BLaER1 (cell line): Measurements from ENCODE around the gene RGS10.
"Not testable (repeated sequence)": the region's sequence is repeated elsewhere in the genome, so short reads cannot be mapped to it uniquely, and the experiment has no call there.

ENCODE experiments used
- H3K27ac ChIP-seq: shearing (Covaris generic); formaldehyde crosslinking; 2 replicates; pipeline ENCODE4 v1.8.1; 2022
- H3K27me3 ChIP-seq: shearing (Covaris generic); formaldehyde crosslinking; 2 replicates; pipeline ENCODE4 v1.8.1; 2022
- H3K36me3 ChIP-seq: shearing (Covaris generic); formaldehyde crosslinking; 2 replicates; pipeline ENCODE4 v1.8.1; 2022
- H3K4me1 ChIP-seq: shearing (Covaris generic); formaldehyde crosslinking; 2 replicates; pipeline ENCODE4 v1.8.1; 2022
- H3K4me2 ChIP-seq: shearing (Covaris generic); formaldehyde crosslinking; 2 replicates; pipeline ENCODE4 v1.8.1; 2022
- H3K4me3 ChIP-seq: shearing (Covaris generic); formaldehyde crosslinking; 2 replicates; pipeline ENCODE4 v1.8.1; 2022
- H3K9ac ChIP-seq: shearing (Covaris generic); formaldehyde crosslinking; 2 replicates; pipeline ENCODE4 v1.8.1; 2022
- H3K9me3 ChIP-seq: shearing (Covaris generic); formaldehyde crosslinking; 2 replicates; pipeline ENCODE4 v1.8.1; 2022
- H4K20me1 ChIP-seq: shearing (Covaris generic); formaldehyde crosslinking; 2 replicates; pipeline ENCODE4 v1.8.1; 2022
- Cebpa-rat ChIP-seq: shearing (Covaris generic); IDR thresholded peaks from 2 replicates; pipeline ENCODE4 v1.8.1; 2022

The RGS10 gene

DNA sequence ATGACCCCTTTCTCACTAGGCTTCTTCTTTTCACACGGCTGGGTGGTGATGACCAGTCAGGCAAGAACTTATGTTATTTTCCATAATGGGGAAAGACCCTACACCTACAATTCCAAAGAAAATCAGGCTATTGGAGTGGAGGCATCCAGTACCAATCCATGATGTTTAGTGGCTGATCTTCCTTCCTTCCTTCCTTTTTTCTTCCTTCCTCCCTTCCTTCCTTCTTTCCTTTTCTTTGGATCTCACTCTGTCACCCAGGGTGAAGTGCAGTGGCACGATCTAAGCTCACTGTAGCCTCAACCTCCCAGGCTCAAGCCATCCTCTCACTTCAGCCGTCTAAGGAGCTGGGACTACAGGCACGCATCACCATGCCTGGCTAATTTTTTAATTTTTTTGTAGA lies 2.5 kb downstream of the RGS10 start:
- peak overlapping the region; percentile 100 for H3K4me2 ChIP-seq
- H3K9ac ChIP-seq = no peak overlapping the region
- H3K4me3 ChIP-seq = no peak overlapping the region
- peaks cover 54% of the 10 kb centered on the region for H4K20me1 ChIP-seq
- peaks cover 14% of the 10 kb centered on the region for H3K27me3 ChIP-seq
- H3K36me3 ChIP-seq = peaks cover 6% of the 10 kb centered on the region; the same call in 1 of the 2 replicates
- TF ChIP-seq Cebpa-rat = no peak
- no peak overlapping the region for H3K27ac ChIP-seq
- no peaks in the 10 kb centered on the region for H3K9me3 ChIP-seq
- peaks cover 81% of the 10 kb centered on the region for H3K4me1 ChIP-seq

DNA sequence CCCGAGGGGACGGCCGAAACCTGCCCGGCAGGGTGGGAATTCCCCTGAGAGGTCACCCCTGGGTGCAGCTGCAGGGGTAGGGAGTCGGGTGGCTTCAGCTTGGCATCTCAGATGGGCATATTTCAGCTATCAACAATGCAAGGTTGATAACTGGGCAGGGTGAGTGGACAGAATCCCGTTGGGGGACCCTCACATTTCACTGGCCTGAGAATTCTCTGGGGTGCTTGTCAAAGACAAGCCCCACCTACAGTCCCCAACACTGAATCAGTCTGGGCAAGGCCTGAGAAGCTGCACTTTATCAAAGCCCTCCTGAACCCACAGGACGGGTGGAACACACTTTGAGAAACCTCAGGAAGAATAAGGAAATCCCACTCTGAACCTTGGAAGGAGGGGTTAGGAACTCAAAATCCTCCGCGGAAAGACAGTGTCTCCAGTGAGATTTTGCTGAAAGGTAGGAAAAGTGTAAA lies 3.1 kb downstream of the RGS10 start:
- Histone ChIP-seq H3K4me3 (no peak overlapping the region), H3K4me1 (peaks cover 79% of the 10 kb centered on the region), H3K9ac (no peak overlapping the region), H3K27ac (no peak overlapping the region), H3K36me3 (peaks cover 6% of the 10 kb centered on the region; the same call in 1 of the 2 replicates), H3K9me3 (no peaks in the 10 kb centered on the region), H3K4me2 (peak overlapping the region; percentile 51), H4K20me1 (peaks cover 56% of the 10 kb centered on the region), H3K27me3 (peaks cover 14% of the 10 kb centered on the region)
- TF ChIP-seq Cebpa-rat = no peak

DNA sequence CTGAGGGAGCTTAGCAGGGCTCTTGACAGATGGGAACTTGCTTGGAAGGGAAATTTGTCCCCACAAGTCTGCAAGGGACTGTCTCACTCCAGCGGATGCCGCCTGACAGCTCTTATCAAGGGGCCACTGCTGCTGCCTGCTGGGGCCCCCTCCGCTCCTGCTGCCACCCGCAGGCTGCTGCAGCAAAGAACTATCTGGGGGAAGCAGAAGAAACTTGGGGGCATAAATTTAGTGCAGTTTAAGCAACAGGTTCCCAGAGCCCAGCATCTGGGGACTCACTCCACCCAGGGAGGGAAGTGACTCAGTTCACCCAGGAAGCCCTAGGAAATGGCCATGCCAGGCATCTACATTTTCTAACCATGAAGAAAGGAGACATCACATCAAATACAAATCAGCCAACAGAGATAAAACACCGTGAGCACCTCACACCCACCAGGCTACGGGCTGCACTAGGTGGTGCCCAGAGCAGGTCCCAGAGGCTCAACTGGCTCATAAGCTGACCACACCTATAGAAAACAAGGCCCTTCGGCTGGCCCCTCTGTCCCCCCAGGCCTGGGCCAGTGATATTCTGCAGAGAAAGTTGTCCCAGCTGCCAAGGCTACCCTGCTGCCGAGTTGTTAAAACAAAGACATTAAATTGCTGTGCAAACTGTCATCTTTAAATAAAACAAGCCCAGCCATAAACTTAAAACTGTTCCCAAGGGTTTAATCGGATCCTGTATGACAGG lies 3.7 kb downstream of the RGS10 start:
- Histone ChIP-seq H3K4me1 (peaks cover 73% of the 10 kb centered on the region), H3K36me3 (peaks cover 6% of the 10 kb centered on the region; the same call in 1 of the 2 replicates), H3K4me3 (no peak overlapping the region), H3K9me3 (no peaks in the 10 kb centered on the region), H3K27ac (no peak overlapping the region), H3K27me3 (peaks cover 14% of the 10 kb centered on the region), H4K20me1 (peaks cover 56% of the 10 kb centered on the region), H3K9ac (peak overlapping the region; percentile 18; the same call in 1 of the 2 replicates), H3K4me2 (peak overlapping the region; percentile 51)
- no peak for TF ChIP-seq Cebpa-rat

DNA sequence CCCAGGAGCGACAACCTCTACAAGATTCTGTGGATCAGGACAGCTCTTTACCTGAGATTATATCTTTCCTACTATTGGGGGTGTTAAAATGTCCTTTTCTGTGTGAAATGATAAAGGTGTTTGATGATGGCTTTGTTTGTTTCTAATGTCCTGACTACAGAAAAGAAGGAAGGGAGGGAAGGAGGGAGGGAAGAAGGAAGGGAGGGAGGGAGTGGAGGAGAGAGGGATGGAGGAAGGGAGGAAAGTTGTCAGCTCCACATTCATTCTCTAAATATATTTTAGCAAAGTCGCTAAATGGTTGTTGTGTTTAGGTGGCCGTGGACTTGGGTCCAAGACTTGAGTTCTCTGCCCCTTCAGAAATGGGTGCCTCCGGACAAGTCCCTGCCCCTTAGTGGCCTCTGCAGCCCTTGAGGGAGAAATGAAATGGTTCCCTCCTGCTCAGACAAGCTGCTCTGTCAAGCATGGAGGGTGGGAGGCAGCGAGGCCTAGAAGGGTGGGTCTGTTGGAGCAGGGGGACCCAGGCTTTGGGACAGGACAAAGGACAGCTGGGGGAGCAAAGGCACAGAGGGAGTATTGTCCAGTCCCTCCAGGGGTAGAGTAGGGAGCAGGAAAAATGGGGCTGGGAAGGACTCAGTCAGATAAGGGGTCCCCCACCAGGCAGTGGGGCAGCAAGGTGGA lies 4.4 kb downstream of the RGS10 start:
- peaks cover 56% of the 10 kb centered on the region for H4K20me1 ChIP-seq
- no peaks in the 10 kb centered on the region for H3K9me3 ChIP-seq
- peaks cover 14% of the 10 kb centered on the region for H3K27me3 ChIP-seq
- peaks cover 6% of the 10 kb centered on the region; the same call in 1 of the 2 replicates for H3K36me3 ChIP-seq
- H3K4me2 ChIP-seq = peak overlapping the region; percentile 51
- peaks cover 68% of the 10 kb centered on the region for H3K4me1 ChIP-seq
- H3K4me3 ChIP-seq = no peak overlapping the region
- TF ChIP-seq Cebpa-rat = no peak
- H3K9ac ChIP-seq = peak overlapping the region; percentile 18; the same call in 1 of the 2 replicates
- no peak overlapping the region for H3K27ac ChIP-seq

GRCh38 chr10:119536508-119537025 lies 6.0 kb downstream of the RGS10 start:
- H3K9ac ChIP-seq = no peak overlapping the region
- H3K27me3 ChIP-seq = peaks cover 7% of the 10 kb centered on the region
- no peak for TF ChIP-seq Cebpa-rat
- H3K36me3 ChIP-seq = peaks cover 6% of the 10 kb centered on the region; the same call in 1 of the 2 replicates
- H3K9me3 ChIP-seq = no peaks in the 10 kb centered on the region
- no peak overlapping the region for H3K27ac ChIP-seq
- H4K20me1 ChIP-seq = peaks cover 57% of the 10 kb centered on the region
- peak overlapping the region; percentile 24; the same call in 1 of the 2 replicates for H3K4me2 ChIP-seq
- H3K4me1 ChIP-seq = peaks cover 63% of the 10 kb centered on the region
- no peak overlapping the region for H3K4me3 ChIP-seq

GRCh38 chr10:119535837-119536507 lies 6.5 kb downstream of the RGS10 start:
- Histone ChIP-seq H3K9ac (no peak overlapping the region), H3K36me3 (peaks cover 6% of the 10 kb centered on the region; the same call in 1 of the 2 replicates), H3K9me3 (no peaks in the 10 kb centered on the region), H3K4me3 (no peak overlapping the region), H3K27me3 (peaks cover under 1% of the 10 kb centered on the region; the same call in 1 of the 2 replicates), H3K4me1 (peaks cover 57% of the 10 kb centered on the region), H3K4me2 (peak overlapping the region; percentile 24; the same call in 1 of the 2 replicates), H3K27ac (no peak overlapping the region), H4K20me1 (peaks cover 52% of the 10 kb centered on the region)
- no peak for TF ChIP-seq Cebpa-rat

- Histone ChIP-seq H3K9ac (no peak overlapping the region), H3K27me3 (no peaks in the 10 kb centered on the region), H3K4me3 (no peak overlapping the region), H4K20me1 (peaks cover 45% of the 10 kb centered on the region), H3K9me3 (no peaks in the 10 kb centered on the region), H3K27ac (no peak overlapping the region), H3K4me1 (peaks cover 50% of the 10 kb centered on the region), H3K4me2 (no peak overlapping the region), H3K36me3 (peaks cover 6% of the 10 kb centered on the region; the same call in 1 of the 2 replicates)
- TF ChIP-seq Cebpa-rat = no peak
Measured at GRCh38 chr10:119535305-119535704, 7.2 kb downstream of the RGS10 start.

DNA sequence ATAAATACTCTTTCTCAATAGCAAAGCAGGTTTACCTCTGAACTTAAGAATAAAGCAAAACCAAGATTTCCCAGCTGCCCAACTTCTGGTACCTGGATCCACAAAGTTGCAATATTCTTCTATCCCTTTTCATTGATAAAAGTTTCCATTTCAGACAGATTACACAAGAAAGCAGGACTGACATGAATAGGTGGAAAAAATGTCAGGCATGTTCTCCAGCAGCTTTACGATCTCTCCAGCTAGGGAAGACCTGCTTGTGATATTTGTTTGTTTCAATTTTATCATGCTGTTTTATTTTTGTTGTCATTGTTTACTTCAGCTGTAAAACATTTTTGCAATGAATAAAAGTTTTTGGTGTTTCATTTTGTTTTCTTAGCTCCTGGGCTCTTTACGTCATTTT lies 9.0 kb downstream of the RGS10 start:
- no peaks in the 10 kb centered on the region for H3K27me3 ChIP-seq
- no peak overlapping the region for H3K9ac ChIP-seq
- H3K4me2 ChIP-seq = no peak overlapping the region
- no peaks in the 10 kb centered on the region for H3K9me3 ChIP-seq
- H3K27ac ChIP-seq = no peak overlapping the region
- no peak overlapping the region for H3K4me3 ChIP-seq
- peaks cover 6% of the 10 kb centered on the region; the same call in 1 of the 2 replicates for H3K36me3 ChIP-seq
- TF ChIP-seq Cebpa-rat = no peak
- peaks cover 42% of the 10 kb centered on the region for H3K4me1 ChIP-seq
- peaks cover 27% of the 10 kb centered on the region for H4K20me1 ChIP-seq

- H3K36me3 ChIP-seq, H3K27me3 ChIP-seq, H3K9me3 ChIP-seq, H3K4me3 ChIP-seq, H3K27ac ChIP-seq, H3K4me2 ChIP-seq, H3K9ac ChIP-seq: not testable (repeated sequence)
- peaks cover 36% of the 10 kb centered on the region for H3K4me1 ChIP-seq
- H4K20me1 ChIP-seq = peaks cover 23% of the 10 kb centered on the region
Measured at GRCh38 chr10:119532791-119533190, 9.7 kb downstream of the RGS10 start.

- Histone ChIP-seq H4K20me1 (peaks cover 23% of the 10 kb centered on the region), H3K4me1 (peaks cover 33% of the 10 kb centered on the region)
- H3K36me3 ChIP-seq, H3K4me3 ChIP-seq, H3K4me2 ChIP-seq, H3K9me3 ChIP-seq, H3K9ac ChIP-seq, H3K27ac ChIP-seq, H3K27me3 ChIP-seq: not testable (repeated sequence)
Measured at GRCh38 chr10:119532251-119532650, 10.3 kb downstream of the RGS10 start.
